Right lung (tissue), 5 donors: Measurements from ENCODE around the gene TCF21. TPM values are rescaled to one million over a fixed set of nuclear protein-coding genes. Genes with fewer than 3 reads are reported as not detected.
"Not testable (repeated sequence)": the region's sequence is repeated elsewhere in the genome, so short reads cannot be mapped to it uniquely, and the experiment has no call there.

Experiments used
- DNase-seq, 2 donors: peaks; one replicate each; pipeline ENCODE4 v3.0.0-alpha.2; 2013
- polyA plus RNA-seq, 5 donors: library from polyadenylated mRNA; unstranded; fragments of 120-200 nt; gene quantifications; one replicate each; pipeline versions ENCODE4 v1.2.1 to v1.2.3, GENCODE V29; 2013; ENCODE audit warnings: inconsistent platforms in 1 of 5, low replicate concordance in 1 of 5; ENCODE audit not compliant: insufficient read length in 5 of 5, insufficient read depth in 1 of 5

TCF21 gene
- polyA plus RNA-seq, 5 donors: 122 to 206 (median 174) TPM

- DNase-seq: no peak
Measured at GRCh38 chr6:133918208-133918930, 29.5 kb downstream of the TCF21 start.

- DNase-seq: no peak
Measured at GRCh38 chr6:133919362-133919761, 30.4 kb downstream of the TCF21 start.

- peak; percentile 52 to 72 for DNase-seq
Measured at GRCh38 chr6:133921249-133921859, 32.4 kb downstream of the TCF21 start.

GRCh38 chr6:133923938-133924593, 35.2 kb downstream of the TCF21 start:
- DNase-seq: peak; percentile 54 to 72

- not testable (repeated sequence) for DNase-seq
Measured at GRCh38 chr6:133931221-133931620, 42.3 kb downstream of the TCF21 start.

- not testable (repeated sequence) for DNase-seq
Measured at GRCh38 chr6:133936352-133936751, 47.4 kb downstream of the TCF21 start.

- DNase-seq: peak in 1 of 2 donors; percentile 12
Measured at GRCh38 chr6:133937909-133938308, 49.0 kb downstream of the TCF21 start.

- no peak for DNase-seq
Measured at GRCh38 chr6:133938533-133938932, 49.6 kb downstream of the TCF21 start.

GRCh38 chr6:133939778-133940667, 51.1 kb downstream of the TCF21 start:
- DNase-seq: no peak

Other genes with a start within 250 kb of the TCF21 start
- 10 to 100 TPM; 50.8 to 71.0 (median 56.6) TPM for gene TBPL1, start 64.1 kb downstream of the TCF21 start, polyA plus RNA-seq
- 1 to 10 TPM; 1.8 to 5.6 (median 3.9) TPM for gene SLC2A12, start 163.5 kb downstream of the TCF21 start, polyA plus RNA-seq